Colon (tissue), 2 donors: ENCODE measurements around the gene HDGFL1.

Source experiments
- FAIRE-seq: peaks from 2 replicates; lab custom pipeline; 2012; peaks lifted over from hg19 to GRCh38; lab: Jason Lieb, UNC
- donor health status: control.
- donor health status: control.

The HDGFL1 gene

DNA sequence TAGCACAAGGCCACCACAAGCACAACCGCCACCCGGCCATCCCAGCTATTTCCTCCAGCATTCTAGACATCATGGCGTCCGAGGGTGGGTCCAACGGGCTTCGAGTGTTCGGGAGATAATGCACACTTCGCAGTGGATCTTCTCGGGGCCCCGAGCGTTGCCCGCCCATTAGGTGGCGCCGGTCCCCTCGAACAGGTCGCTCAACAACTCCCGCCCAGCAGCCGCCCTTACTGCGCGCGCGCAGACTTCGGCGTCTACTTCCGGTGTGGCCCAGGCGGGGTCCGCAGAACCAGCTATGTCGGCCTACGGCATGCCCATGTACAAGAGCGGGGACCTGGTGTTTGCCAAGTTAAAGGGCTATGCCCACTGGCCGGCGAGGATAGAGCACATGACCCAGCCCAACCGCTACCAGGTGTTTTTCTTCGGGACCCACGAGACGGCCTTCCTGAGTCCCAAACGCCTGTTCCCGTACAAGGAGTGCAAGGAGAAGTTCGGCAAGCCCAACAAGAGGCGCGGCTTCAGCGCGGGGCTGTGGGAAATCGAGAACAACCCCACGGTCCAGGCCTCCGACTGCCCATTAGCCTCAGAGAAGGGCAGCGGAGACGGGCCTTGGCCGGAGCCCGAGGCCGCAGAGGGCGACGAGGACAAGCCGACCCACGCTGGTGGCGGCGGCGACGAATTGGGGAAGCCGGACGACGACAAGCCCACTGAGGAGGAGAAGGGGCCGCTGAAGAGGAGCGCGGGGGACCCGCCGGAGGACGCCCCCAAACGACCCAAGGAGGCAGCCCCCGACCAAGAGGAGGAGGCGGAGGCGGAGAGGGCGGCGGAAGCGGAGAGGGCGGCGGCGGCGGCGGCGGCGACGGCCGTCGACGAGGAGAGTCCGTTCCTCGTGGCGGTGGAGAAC, at the start of gene HDGFL1:
HDGFL1 (plus strand) TSS at position 286 of the 904 bp plus-strand sequence; CDS start at position 296, 10 bp downstream.
- no peak for FAIRE-seq

DNA sequence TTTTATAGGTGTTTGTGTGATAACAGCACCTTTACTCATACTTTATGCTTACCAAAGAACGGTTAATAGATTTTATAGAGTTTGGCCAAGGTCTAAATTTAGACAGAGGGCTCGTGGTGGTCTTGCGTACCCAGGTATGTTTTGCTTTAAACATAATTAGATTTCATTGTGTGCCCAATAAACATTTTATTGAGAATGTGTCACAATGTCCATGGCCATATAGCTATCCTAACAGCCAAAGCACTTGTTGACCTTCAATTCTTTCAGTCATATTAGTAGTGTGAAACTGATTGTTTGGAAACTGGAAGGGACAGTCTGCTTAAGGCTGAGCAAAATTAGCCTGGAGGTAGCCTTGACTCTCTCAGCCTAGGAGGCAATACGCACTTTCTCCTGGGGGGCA, 48.3 kb upstream of the HDGFL1 start:
- no peak for FAIRE-seq

- no peak for FAIRE-seq
These were observed 42.6 kb upstream of the HDGFL1 start for GRCh38 chr6:22526736-22527135.

DNA sequence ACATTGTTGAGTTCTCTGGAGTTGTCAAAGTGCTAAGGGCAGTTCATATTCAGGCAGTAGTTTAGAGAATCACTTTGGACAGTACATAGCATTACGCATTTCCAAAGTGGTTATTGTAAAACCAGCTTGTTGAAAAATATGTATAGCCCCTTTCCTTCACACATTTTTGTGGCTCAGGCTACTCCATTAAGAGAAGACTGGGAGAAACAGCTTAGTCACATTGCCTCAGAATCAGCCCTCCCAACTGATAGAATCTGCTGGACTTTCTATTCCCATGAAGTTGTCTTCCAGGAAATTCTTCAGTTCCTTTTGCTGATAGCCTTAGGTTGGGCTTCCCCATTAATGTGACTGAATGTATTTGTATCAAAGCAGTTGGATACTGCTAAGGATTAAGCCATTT, 39.5 kb upstream of the HDGFL1 start:
- FAIRE-seq: no peak

DNA sequence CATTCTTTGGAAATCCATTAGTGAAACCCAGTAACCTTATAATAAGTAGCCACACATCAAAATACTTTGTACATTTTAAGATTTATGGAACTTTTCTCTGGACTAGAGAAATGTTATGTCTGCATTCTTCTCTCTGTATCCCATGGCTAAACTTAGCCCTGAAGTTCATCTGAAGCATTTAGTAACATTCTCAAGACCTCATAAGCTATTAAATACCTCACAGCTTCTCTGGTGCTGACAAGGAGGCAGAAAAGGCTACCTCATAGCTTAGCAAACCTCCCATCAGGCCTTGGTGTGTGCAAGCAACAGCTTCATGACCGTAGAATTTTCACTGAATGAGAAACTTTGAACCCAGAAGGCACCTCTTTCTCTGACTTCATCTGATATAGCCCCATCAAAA, 38.9 kb upstream of the HDGFL1 start:
- no peak for FAIRE-seq

DNA sequence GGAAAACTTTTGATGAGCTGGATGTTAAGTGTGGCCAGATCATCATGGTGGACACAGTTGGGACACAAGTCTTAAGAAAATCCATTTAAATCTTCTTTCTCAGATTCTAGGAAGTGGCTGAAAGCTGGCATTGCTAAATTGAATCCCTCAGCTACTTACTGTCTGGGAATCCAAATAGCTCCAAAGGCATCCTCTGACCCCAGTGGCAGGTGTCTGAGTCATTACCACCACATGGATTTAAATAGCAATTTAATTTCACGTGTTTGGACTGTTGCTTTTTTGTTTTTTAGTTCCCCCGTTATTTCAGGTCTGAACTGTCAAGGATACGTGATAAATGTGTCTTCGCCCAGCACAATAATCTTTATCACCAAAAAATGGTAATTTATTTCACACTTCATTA, 33.2 kb upstream of the HDGFL1 start:
- FAIRE-seq: no peak

DNA sequence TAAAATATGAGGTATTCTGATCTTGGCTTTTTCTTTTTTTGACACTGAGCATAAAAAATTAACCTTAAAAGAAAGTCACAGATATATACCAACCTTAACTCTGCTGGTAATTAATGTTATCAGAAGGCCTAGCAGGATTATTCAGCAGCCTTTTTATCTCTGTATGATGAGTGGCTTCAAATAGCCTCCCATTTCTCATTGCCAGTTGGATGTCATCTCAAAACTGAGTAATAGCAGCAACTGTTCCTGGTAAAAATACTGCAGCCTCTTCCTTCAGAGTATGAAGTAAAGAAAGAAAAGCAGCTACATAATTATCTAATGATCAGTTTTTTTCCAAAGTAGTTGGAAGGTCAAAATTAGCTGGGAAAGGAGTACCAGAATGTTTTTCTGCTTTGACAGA, 24.9 kb upstream of the HDGFL1 start:
- no peak for FAIRE-seq

GRCh38 chr6:22545051-22545450, 24.3 kb upstream of the HDGFL1 start:
- no peak for FAIRE-seq

- FAIRE-seq: no peak
These were observed 23.1 kb upstream of the HDGFL1 start for GRCh38 chr6:22546236-22546635.

- FAIRE-seq: no peak
These were observed 18.2 kb upstream of the HDGFL1 start for GRCh38 chr6:22550971-22551670.

- no peak for FAIRE-seq
These were observed 13.1 kb upstream of the HDGFL1 start for GRCh38 chr6:22556266-22556665.

DNA sequence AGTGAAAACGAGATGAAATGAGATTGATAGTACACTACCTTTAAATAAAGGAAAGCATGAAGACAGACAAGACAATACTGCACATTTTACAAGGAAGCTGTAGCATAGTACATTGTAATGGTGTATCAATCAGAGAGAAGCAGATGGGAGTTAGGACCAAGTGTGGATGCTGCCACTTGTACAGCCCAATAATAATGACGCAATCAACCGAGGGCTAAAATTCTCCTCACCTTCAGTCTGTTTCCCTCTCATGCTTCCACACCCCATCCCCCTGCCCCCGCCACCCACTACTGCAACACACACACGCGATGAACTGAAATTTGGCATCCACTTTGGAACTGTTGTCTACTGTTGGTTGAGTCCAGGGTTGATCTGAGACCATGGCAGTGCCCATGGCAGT, 12.4 kb upstream of the HDGFL1 start:
- no peak for FAIRE-seq

DNA sequence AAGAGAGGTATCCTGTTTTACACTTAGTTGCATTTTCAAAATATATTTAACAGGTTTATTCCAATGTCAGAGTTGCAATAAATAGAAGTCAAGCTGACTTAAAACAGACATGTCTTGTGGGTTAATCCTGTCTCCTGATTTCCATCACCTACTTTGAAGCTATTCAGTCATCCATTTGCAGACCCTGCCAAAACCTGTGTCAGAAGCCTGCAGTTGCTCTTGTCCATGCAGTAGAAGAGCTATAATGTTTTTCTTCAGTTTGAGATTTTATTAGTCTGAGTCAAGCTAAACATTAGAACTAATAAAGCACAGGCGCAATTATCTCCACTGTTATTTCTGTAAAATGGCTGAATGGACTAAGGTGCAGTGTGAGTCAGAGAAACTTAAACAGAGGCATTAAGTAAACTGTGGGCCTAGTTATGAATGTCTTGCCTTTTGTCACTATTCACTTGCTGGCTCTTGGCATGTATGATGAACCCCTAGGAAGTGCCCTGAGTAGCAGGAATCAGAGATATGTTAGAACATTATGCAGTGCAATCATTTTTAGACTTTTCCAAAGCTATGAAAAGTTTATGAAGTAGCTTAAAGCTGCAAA, 11.0 kb upstream of the HDGFL1 start:
- no peak for FAIRE-seq

GRCh38 chr6:22568854-22569253, 512 bp upstream of the HDGFL1 start:
- FAIRE-seq: no peak

- no peak for FAIRE-seq
These were observed 802 bp downstream of the HDGFL1 start for GRCh38 chr6:22570185-22570551.

GRCh38 chr6:22575190-22575589, 5.8 kb downstream of the HDGFL1 start:
- FAIRE-seq: no peak

GRCh38 chr6:22579439-22579838, 10.1 kb downstream of the HDGFL1 start:
- no peak for FAIRE-seq

DNA sequence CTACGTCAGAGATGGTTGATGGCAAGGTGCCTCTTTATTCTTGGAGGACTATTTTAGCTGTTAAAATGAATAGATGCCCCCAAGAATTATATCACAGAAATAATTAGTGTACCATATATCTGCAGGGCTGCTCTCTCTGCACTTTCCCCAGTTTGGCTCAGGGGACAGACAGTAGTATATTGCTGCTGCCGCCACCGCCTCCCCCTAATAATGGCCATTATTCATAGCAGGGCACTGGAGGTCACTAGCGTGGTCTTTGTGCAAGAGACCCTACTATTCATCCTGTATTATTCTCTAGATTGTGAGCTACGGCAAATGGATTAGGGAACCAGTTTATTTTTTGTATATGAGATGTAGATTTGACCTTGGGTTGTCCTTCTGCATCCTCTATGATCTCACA, 11.0 kb downstream of the HDGFL1 start:
- no peak for FAIRE-seq

DNA sequence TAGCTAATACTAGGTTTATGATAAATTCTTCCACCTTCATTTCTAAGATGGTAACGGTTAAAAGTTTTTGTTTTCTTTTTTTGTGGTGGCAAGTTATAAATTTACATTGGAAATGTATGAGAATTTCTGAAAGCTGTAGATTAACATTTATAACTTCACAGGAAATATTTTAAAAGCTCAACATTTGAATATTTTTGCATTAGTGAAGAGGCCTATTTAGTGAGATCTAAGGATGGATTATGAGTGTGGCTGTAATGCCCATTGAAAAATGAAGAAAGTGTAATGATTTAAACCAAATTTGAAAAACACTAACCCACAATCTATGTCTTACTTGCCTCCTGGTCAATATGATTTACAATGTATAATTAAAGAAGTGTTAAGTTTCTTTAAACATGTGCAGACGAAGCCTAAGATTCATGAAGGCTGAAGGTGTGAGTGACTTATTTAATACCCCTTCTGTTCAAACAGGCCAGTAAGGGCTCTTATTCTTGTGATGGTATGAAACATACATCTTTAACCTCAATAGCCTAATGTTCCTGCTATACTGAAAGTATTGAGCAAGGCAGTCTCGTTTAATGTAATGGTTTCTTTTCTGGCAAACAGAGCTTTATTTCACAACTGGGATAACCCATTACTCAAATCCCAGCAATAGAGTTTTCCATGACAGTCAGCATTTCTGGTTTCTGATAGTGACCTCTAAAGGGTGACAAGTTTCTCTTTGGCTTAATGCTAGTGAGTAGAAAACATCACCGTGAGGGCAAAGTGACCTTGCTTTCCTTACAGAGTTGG, 13.2 kb downstream of the HDGFL1 start:
- no peak for FAIRE-seq

DNA sequence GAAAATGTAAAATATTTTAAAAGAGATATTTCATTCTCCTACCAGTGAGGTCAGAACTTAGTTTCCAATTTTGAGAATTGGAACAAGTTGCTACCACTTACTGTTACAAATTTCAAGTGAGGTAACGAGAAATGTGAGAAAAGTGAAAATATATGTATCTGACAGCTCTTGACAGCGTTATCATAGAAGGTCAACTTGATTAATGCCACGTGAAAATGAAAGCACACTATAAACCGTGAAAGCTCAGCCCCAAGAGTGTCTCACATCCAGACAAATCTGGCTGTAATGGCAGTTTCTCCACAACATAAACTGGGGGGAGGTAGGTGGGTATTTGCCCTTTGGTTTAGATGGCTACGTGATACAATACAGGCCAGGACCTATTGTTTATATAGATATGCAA, 13.9 kb downstream of the HDGFL1 start:
- no peak for FAIRE-seq

GRCh38 chr6:22583927-22584326, 14.6 kb downstream of the HDGFL1 start:
- FAIRE-seq: no peak

DNA sequence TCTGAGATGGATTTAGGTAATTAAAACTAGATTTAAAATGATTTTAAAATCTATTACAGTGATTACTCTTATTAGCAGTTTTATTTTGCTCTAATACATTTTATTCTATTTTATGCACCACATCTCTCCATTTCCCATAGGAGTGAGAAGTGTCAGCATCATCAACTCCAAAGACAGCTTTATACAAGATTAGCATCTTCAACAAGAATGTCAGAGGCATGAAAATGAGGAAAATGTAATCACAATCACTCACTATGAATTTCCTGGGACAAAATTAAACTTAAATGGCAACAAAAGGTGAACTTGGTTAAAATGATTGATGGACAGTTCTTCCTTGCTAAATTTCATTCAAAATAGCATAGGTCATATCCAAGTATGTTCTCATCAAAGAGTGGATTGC, 19.8 kb downstream of the HDGFL1 start:
- no peak for FAIRE-seq
